PC-3 (cell line): Measurements from ENCODE around the gene RAB7A.

Source experiments
- EZH2 ChIP-seq: fragments of 300-600 bp; sonication (generic); IDR thresholded peaks from one replicate; pipeline ENCODE4 v1.6.1; 2017; ENCODE audit warnings: antibody characterized with exemption, mild to moderate bottlenecking, low read length; ENCODE audit not compliant: unreplicated experiment
- EZH2phosphoT487 ChIP-seq: fragments of 300-600 bp; sonication (generic); IDR thresholded peaks from 2 replicates; pipeline ENCODE4 v1.6.1; 2018; ENCODE audit warnings: mild to moderate bottlenecking, antibody characterized with exemption, low read length, borderline replicate concordance
- TF ChIP-seq, protein P1 (sequence below): fragments of 300-600 bp; sonication (generic); conservative IDR thresholded peaks from 2 replicates; pipeline ENCODE4 v1.5.1; 2017; ENCODE audit warnings: antibody characterized with exemption, low read depth, mild to moderate bottlenecking, low read length

- TF ChIP-seq, protein P1, sequence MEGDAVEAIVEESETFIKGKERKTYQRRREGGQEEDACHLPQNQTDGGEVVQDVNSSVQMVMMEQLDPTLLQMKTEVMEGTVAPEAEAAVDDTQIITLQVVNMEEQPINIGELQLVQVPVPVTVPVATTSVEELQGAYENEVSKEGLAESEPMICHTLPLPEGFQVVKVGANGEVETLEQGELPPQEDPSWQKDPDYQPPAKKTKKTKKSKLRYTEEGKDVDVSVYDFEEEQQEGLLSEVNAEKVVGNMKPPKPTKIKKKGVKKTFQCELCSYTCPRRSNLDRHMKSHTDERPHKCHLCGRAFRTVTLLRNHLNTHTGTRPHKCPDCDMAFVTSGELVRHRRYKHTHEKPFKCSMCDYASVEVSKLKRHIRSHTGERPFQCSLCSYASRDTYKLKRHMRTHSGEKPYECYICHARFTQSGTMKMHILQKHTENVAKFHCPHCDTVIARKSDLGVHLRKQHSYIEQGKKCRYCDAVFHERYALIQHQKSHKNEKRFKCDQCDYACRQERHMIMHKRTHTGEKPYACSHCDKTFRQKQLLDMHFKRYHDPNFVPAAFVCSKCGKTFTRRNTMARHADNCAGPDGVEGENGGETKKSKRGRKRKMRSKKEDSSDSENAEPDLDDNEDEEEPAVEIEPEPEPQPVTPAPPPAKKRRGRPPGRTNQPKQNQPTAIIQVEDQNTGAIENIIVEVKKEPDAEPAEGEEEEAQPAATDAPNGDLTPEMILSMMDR: no peak
- no peak for TF ChIP-seq EZH2
- no peak for TF ChIP-seq EZH2phosphoT487
These were observed 24.4 kb upstream of the RAB7A start for GRCh38 chr3:128701342-128702212.
